GM23248 (cell line): ENCODE measurements around the gene FFAR3. TPM values are rescaled to one million over a fixed set of nuclear protein-coding genes. Genes with fewer than 3 reads are reported as not detected.

Experiments used
- DNase-seq: peaks from one replicate; pipeline ENCODE4 v3.0.0-alpha.2; 2015
- H2AFZ ChIP-seq: fragments of 200-600 bp; sonication (generic); 2 replicates; pipeline ENCODE4 v1.6.1; 2016; ENCODE audit warnings: antibody characterized with exemption
- H3F3A ChIP-seq: fragments of 200-600 bp; sonication (generic); 2 replicates; pipeline ENCODE4 v1.6.1; 2016; ENCODE audit warnings: mild to moderate bottlenecking, antibody characterized with exemption, mixed run types; ENCODE audit not compliant: insufficient read depth
- H3K27ac ChIP-seq: fragments of 200-600 bp; sonication (generic); 2 replicates; pipeline ENCODE4 v1.5.1; 2016; ENCODE audit warnings: mild to moderate bottlenecking
- H3K27me3 ChIP-seq: fragments of 200-600 bp; sonication (generic); replicated peaks from 2 replicates; pipeline ENCODE4 v1.6.1; 2016; ENCODE audit warnings: mild to moderate bottlenecking; ENCODE audit not compliant: insufficient read depth
- H3K36me3 ChIP-seq: fragments of 200-600 bp; sonication (generic); 2 replicates; pipeline ENCODE4 v1.6.1; 2016; ENCODE audit warnings: low read depth, mild to moderate bottlenecking
- H3K4me1 ChIP-seq: fragments of 200-600 bp; sonication (generic); 2 replicates; pipeline ENCODE4 v1.6.1; 2016; ENCODE audit warnings: mild to moderate bottlenecking; ENCODE audit not compliant: insufficient read depth
- H3K4me2 ChIP-seq: fragments of 200-600 bp; sonication (generic); one replicate; pipeline ENCODE4 v1.6.1; 2016; ENCODE audit warnings: mild to moderate bottlenecking; ENCODE audit not compliant: unreplicated experiment
- H3K4me3 ChIP-seq: fragments of 200-600 bp; sonication (generic); 2 replicates; pipeline ENCODE4 v1.5.1; 2016; ENCODE audit warnings: mild to moderate bottlenecking
- H3K79me2 ChIP-seq: fragments of 200-600 bp; sonication (generic); 2 replicates; pipeline ENCODE4 v1.6.1; 2016; ENCODE audit warnings: mild to moderate bottlenecking; ENCODE audit not compliant: insufficient read depth
- H3K9ac ChIP-seq: fragments of 200-600 bp; sonication (generic); 2 replicates; pipeline ENCODE4 v1.6.1; 2016; ENCODE audit warnings: mild to moderate bottlenecking
- H3K9me2 ChIP-seq: fragments of 200-600 bp; sonication (generic); 2 replicates; pipeline ENCODE4 v1.6.1; 2016; ENCODE audit warnings: mixed run types, mild to moderate bottlenecking, moderate library complexity; ENCODE audit not compliant: insufficient read depth
- H3K9me3 ChIP-seq: fragments of 200-600 bp; sonication (generic); one replicate; pipeline ENCODE4 v1.6.1; 2017; ENCODE audit warnings: low read depth
- H4K20me1 ChIP-seq: fragments of 200-600 bp; sonication (generic); 2 replicates; pipeline ENCODE4 v1.6.0; 2016; ENCODE audit not compliant: insufficient read depth
- EZH2 ChIP-seq: fragments of 200-600 bp; sonication (generic); IDR thresholded peaks from 2 replicates; pipeline ENCODE4 v1.6.1; 2018; ENCODE audit warnings: antibody characterized with exemption, mild to moderate bottlenecking; ENCODE audit not compliant: insufficient read depth, poor library complexity, severe bottlenecking
- EZH2phosphoT487 ChIP-seq: fragments of 200-600 bp; sonication (generic); IDR thresholded peaks from 2 replicates; pipeline ENCODE4 v1.6.1; 2018; ENCODE audit warnings: antibody characterized with exemption, moderate library complexity, mild to moderate bottlenecking, low read depth; ENCODE audit not compliant: insufficient read depth
- WGBS, 2 experiments: methylation state at CpG; one replicate each; pipeline ENCODE4 v1.1.6; 2015 to 2017; ENCODE audit warnings: low lambda C conversion rate in 2 of 2, low coverage in 1 of 2; ENCODE audit errors: missing lambda C conversion rate in 2 of 2; 5-methylcytosine and 5-hydroxymethylcytosine counted together
- in situ Hi-C: fragments of 300-500 bp; cut with MboI; formaldehyde crosslinking; loops from 2 replicates; pipeline ENCODE4 v1.15.0; 2020
- polyA plus RNA-seq: library from polyadenylated mRNA; unstranded; fragments of >200 nt; fragmentation: Nextera tagmentation; extraction: Ambion mirVana; gene quantifications from 2 replicates; pipeline ENCODE4 v1.2.1, GENCODE V29; 2016
- total RNA-seq: library from RNA; depleted of rRNA; stranded (reverse); fragments of >200 nt; shearing (Covaris generic); gene quantifications from 2 replicates; pipeline ENCODE4 v1.2.3, GENCODE V29; 2014; rRNA removed

Gene FFAR3, protein sequence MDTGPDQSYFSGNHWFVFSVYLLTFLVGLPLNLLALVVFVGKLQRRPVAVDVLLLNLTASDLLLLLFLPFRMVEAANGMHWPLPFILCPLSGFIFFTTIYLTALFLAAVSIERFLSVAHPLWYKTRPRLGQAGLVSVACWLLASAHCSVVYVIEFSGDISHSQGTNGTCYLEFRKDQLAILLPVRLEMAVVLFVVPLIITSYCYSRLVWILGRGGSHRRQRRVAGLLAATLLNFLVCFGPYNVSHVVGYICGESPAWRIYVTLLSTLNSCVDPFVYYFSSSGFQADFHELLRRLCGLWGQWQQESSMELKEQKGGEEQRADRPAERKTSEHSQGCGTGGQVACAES
- not detected in 2 replicates for total RNA-seq
- not detected in 2 replicates for polyA plus RNA-seq

DNA sequence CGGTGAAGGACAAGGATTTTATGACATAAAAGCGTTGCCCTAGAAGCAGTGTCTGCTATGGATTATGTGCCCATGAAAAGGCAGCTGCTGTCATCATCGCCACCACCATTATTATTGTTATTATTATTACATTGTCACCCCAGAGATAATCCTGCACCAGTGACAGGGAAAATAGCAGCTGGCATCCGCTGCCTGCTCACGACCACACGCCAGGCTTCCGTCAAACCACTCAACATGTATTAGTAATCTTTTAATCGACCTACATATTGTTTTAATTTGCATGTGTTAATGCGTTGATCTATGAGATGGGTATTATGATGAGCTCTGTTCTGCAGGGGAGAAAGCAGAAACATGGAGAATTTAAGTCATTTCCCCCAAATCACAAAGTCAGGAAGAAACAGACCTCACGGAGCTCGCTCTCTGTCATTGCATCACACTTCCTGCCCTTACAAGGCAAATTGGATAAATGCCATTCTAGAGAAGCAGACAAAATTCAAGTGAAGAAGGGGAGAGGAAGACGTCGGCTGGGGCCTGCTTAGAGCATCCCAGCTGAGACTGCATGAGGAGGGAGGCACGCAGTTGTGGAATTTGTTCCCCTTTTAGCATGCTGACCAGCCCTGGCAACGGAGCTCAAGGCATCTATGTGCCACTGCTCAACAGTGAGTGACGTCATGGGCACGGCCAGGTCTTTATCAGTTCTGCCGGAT, at the start of gene FFAR3:
Gene FFAR3, plus strand, starts transcription at position 594 of the 707 bp plus-strand sequence. CDS start 431 bp downstream, outside the sequence.
- Histone ChIP-seq H2AFZ (no peak within 1 kb of the TSS), H3F3A (no peaks in the 10 kb centered on the region), H3K4me2 (peak within 1 kb of the TSS; percentile 12), H3K27me3 (peaks cover 3% of the 10 kb centered on the region), H3K9ac (no peak within 1 kb of the TSS), H3K79me2 (no peaks in the 10 kb centered on the region), H3K4me1 (no peaks in the 10 kb centered on the region), H3K9me2 (no peaks in the 10 kb centered on the region), H3K27ac (no peak within 1 kb of the TSS), H3K4me3 (no peak within 1 kb of the TSS), H4K20me1 (no peaks in the 10 kb centered on the region), H3K9me3 (no peaks in the 10 kb centered on the region), H3K36me3 (no peaks in the 10 kb centered on the region)
- WGBS, 2 experiments, result 7 to 8% methylated on average over 18 of the region's 18 CpGs
- no peak for TF ChIP-seq EZH2
- no peak for TF ChIP-seq EZH2phosphoT487
- peak; percentile 68 for DNase-seq
- in situ Hi-C loops, result loop anchor here (10.0 kb wide), 1 partner anchor 137 kb away; the partner anchor contains the start of gene KRTDAP

DNA sequence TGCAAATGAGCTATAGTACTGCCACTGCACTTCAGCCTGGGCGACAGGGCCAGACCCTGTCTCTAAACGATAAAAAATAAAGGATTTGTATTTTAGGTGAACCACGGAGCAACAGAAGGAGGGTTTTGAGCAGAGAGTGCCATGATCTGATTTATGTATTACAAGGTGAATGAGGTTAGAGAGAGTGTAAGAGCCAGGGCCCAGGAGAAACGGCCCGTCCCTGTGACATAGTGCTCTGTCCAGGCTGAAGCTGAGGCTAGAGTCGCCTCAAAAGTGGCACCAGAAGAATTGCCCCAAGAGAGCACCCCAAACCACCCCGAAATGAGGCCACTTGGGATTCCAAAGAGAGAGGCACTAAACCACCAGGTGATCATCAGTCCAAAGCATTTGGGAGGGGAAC, 49.4 kb upstream of the FFAR3 start:
- no peak for DNase-seq
- in situ Hi-C loops, result no loop called here
- no peaks in the 10 kb centered on the region for H3K4me1 ChIP-seq

GRCh38 chr19:35309481-35310279, 48.6 kb upstream of the FFAR3 start:
- Histone ChIP-seq H3K4me2 (no peak overlapping the region), H3K9ac (no peak overlapping the region), H2AFZ (no peak overlapping the region), H3K27me3 (no peaks in the 10 kb centered on the region), H3K4me3 (no peak overlapping the region), H3F3A (no peaks in the 10 kb centered on the region), H3K4me1 (no peaks in the 10 kb centered on the region), H3K9me2 (no peaks in the 10 kb centered on the region), H3K36me3 (no peaks in the 10 kb centered on the region), H3K79me2 (no peaks in the 10 kb centered on the region), H3K27ac (no peak overlapping the region), H3K9me3 (no peaks in the 10 kb centered on the region), H4K20me1 (no peaks in the 10 kb centered on the region)
- 83 to 88% methylated on average over 46 of the region's 47 CpGs for WGBS, 2 experiments
- no peak for TF ChIP-seq EZH2phosphoT487
- no peak for TF ChIP-seq EZH2
- no peak for DNase-seq
- in situ Hi-C loops, result no loop called here

More for the DNA sequence above, 49.4 kb upstream of the FFAR3 start:
- H3K79me2 ChIP-seq, result no peaks in the 10 kb centered on the region
- no peak for TF ChIP-seq EZH2
- no peak for TF ChIP-seq EZH2phosphoT487
- H3F3A ChIP-seq, result no peaks in the 10 kb centered on the region
- no peaks in the 10 kb centered on the region for H3K36me3 ChIP-seq
- no peak overlapping the region for H3K27ac ChIP-seq
- H3K27me3 ChIP-seq, result no peaks in the 10 kb centered on the region
- no peak overlapping the region for H3K4me3 ChIP-seq
- H4K20me1 ChIP-seq, result no peaks in the 10 kb centered on the region
- no peaks in the 10 kb centered on the region for H3K9me2 ChIP-seq
- no peak overlapping the region for H3K4me2 ChIP-seq
- no peaks in the 10 kb centered on the region for H3K9me3 ChIP-seq
- WGBS, 2 experiments, result 77 to 83% methylated on average over 7 of the region's 7 CpGs
- H3K9ac ChIP-seq, result no peak overlapping the region
- no peak overlapping the region for H2AFZ ChIP-seq

DNA sequence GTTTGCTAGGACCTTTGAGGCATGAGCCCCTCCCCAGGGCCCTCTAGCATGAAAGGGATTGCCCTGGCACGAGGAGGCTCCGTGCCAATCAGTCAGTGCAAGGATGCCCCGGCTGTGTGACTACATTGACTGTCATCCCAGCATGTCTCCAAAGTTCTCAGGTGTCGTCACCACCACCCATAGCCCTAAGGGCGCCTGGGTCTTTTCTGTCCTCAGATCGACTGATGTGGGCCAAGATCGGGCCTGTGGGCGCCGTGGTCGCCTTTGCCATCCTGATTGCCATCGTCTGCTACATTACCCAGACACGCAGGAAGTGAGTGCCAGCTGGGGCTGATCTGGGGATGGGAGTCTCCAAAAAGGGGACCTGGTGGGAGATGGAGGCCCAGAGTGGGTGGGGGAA, 47.9 kb upstream of the FFAR3 start:
- in situ Hi-C loops, result no loop called here
- no peak overlapping the region for H2AFZ ChIP-seq
- no peaks in the 10 kb centered on the region for H3F3A ChIP-seq
- H3K4me2 ChIP-seq, result no peak overlapping the region
- DNase-seq, result no peak
- H3K9me3 ChIP-seq, result no peaks in the 10 kb centered on the region
- H3K79me2 ChIP-seq, result no peaks in the 10 kb centered on the region
- no peaks in the 10 kb centered on the region for H4K20me1 ChIP-seq
- TF ChIP-seq EZH2phosphoT487 (no peak), EZH2 (no peak)
- WGBS, 2 experiments, result 91 to 92% methylated on average over 12 of the region's 12 CpGs
- no peaks in the 10 kb centered on the region for H3K27me3 ChIP-seq
- no peaks in the 10 kb centered on the region for H3K9me2 ChIP-seq
- no peak overlapping the region for H3K4me3 ChIP-seq
- H3K9ac ChIP-seq, result no peak overlapping the region
- no peak overlapping the region for H3K27ac ChIP-seq
- no peaks in the 10 kb centered on the region for H3K4me1 ChIP-seq
- H3K36me3 ChIP-seq, result no peaks in the 10 kb centered on the region
